Endothelial cell of umbilical vein (primary cell): Measurements from ENCODE around the gene MOB3C. TPM values are rescaled to one million over a fixed set of nuclear protein-coding genes. Genes with fewer than 3 reads are reported as not detected.

Experiments
- BruUV-seq: library from RNA; stranded (reverse); fragments of 400-500 nt; replicated peaks from 2 replicates; lab custom pipeline; 2021; lab: Mats Ljungman, UMichigan
- CTCF ChIA-PET: fragments of 300-600, 350-600 bp; sonication (Branson Sonifier 250); formaldehyde crosslinking; loops from one replicate; lab custom pipeline; 2021; ENCODE audit warnings: antibody characterized with exemption, inconsistent platforms; lab: Charles Lee
- POLR2A ChIA-PET: fragments of 300-600, 350-600 bp; sonication (Branson Sonifier 250); formaldehyde crosslinking; loops from one replicate; lab custom pipeline; 2021; ENCODE audit warnings: antibody characterized with exemption, inconsistent platforms; lab: Charles Lee
- DNase-seq: peaks from one replicate; pipeline ENCODE4 v3.0.0-alpha.2; 2011; ENCODE audit warnings: low read depth, low spot score
- FAIRE-seq: peaks from 2 replicates; lab custom pipeline; 2011; peaks lifted over from hg19 to GRCh38; lab: Jason Lieb, UNC
- H2AFZ ChIP-seq: 2 replicates; pipeline ENCODE4 v1.6.0; 2012; ENCODE audit warnings: low read depth, low read length, control low read depth, inconsistent platforms
- H3K27ac ChIP-seq: 2 replicates; pipeline ENCODE4 v1.5.1; 2011; ENCODE audit warnings: low read depth, mild to moderate bottlenecking, control low read depth, low read length, moderate library complexity; ENCODE audit not compliant: insufficient read depth
- H3K27me3 ChIP-seq, 2 experiments: 2 replicates each; pipeline versions ENCODE4 v1.6.0 to v1.6.1; 2011; ENCODE audit warnings: low read length in 2 of 2, mixed read lengths in 1 of 2; ENCODE audit not compliant: control insufficient read depth in 2 of 2, insufficient read depth in 2 of 2
- H3K36me3 ChIP-seq, 2 experiments: 2 replicates in 1 of 2; 3 replicates in 1 of 2; pipeline ENCODE4 v1.5.1; 2011; ENCODE audit warnings: low read length in 2 of 2, mild to moderate bottlenecking in 1 of 2, moderate library complexity in 1 of 2; ENCODE audit not compliant: control insufficient read depth in 2 of 2, insufficient read depth in 2 of 2; ENCODE audit errors: extremely low read depth in 1 of 2
- H3K4me1 ChIP-seq: 3 replicates; pipeline ENCODE4 v1.5.1; 2011; ENCODE audit warnings: mild to moderate bottlenecking, low read length; ENCODE audit not compliant: control insufficient read depth, insufficient read depth; ENCODE audit errors: extremely low read depth
- H3K4me2 ChIP-seq: 2 replicates; pipeline ENCODE4 v1.6.1; 2011; ENCODE audit warnings: low read length, control low read depth, mixed read lengths; ENCODE audit not compliant: insufficient read depth
- H3K4me3 ChIP-seq, 3 experiments: fragments of 200-600 bp in 1 of 3; sonication (generic), shearing (Covaris generic) in 1 of 3; replicated peaks in 1 of 3; 2 replicates each; pipeline ENCODE4 v1.5.1; 2011 to 2016; ENCODE audit warnings: control low read depth in 3 of 3, low read length in 3 of 3, mild to moderate bottlenecking in 2 of 3, inconsistent platforms in 1 of 3, low read depth in 1 of 3, moderate library complexity in 1 of 3; ENCODE audit not compliant: insufficient read depth in 1 of 3
- H3K79me2 ChIP-seq: 2 replicates; pipeline ENCODE4 v1.6.0; 2012; ENCODE audit warnings: low read length, inconsistent platforms; ENCODE audit not compliant: control insufficient read depth, insufficient read depth
- H3K9ac ChIP-seq: replicated peaks from 2 replicates; pipeline ENCODE3; 2011; ENCODE audit warnings: low read length, control low read depth; ENCODE audit not compliant: insufficient read depth; ENCODE audit errors: extremely low read depth
- H3K9me1 ChIP-seq: replicated peaks from 3 replicates; pipeline ENCODE4 v1.6.0; 2011; ENCODE audit warnings: mild to moderate bottlenecking, low read length; ENCODE audit not compliant: control insufficient read depth, insufficient read depth; ENCODE audit errors: extremely low read depth
- H3K9me3 ChIP-seq: replicated peaks from 2 replicates; pipeline ENCODE4 v1.5.1; 2012; ENCODE audit warnings: low read length, inconsistent platforms; ENCODE audit not compliant: control insufficient read depth, insufficient read depth
- H4K20me1 ChIP-seq: replicated peaks from 2 replicates; pipeline ENCODE3; 2011; ENCODE audit warnings: mild to moderate bottlenecking, low read length; ENCODE audit not compliant: control insufficient read depth, insufficient read depth; ENCODE audit errors: extremely low read depth
- JUN ChIP-seq: IDR thresholded peaks from 2 replicates; pipeline ENCODE4 v1.6.1; 2011; ENCODE audit warnings: borderline replicate concordance, low read depth; ENCODE audit not compliant: insufficient read length, insufficient read depth
- MYC ChIP-seq: IDR thresholded peaks from one replicate; pipeline ENCODE4 v1.6.1; 2011; ENCODE audit warnings: mild to moderate bottlenecking, low read depth, low read length
- dilution Hi-C: fragments of 300-500 bp; cut with MboI; formaldehyde crosslinking; loops from one replicate; pipeline ENCODE4 v1.15.0; 2019; ENCODE audit warnings: low sequenced_read_pairs; ENCODE audit not compliant: extremely low pct_ligation_motif_present
- intact Hi-C: fragments of 100-400 bp; cut with micrococcal nuclease; formaldehyde crosslinking; loops from one replicate; pipeline ENCODE4 v1.10.0; 2022
- polyA plus RNA-seq, 4 experiments: library from polyadenylated mRNA; depleted of rRNA in 3 of 4; stranded (reverse) in 3 of 4; unstranded in 1 of 4; fragments of >200 nt; gene quantifications; 2 replicates each; pipeline versions ENCODE4 v1.2.1 to v1.2.3, GENCODE V29; 2011 to 2012; ENCODE audit warnings: missing spikeins in 1 of 4
- total RNA-seq: library from RNA; stranded (reverse); gene quantifications from 2 replicates; pipeline ENCODE4 v1.2.3, GENCODE V29; 2021

MOB3C gene
- total and polyA plus RNA-seq, 2 donors (not counting 3 experiments of a cell fraction or from before 2014, with no cell fraction given), result 6.1 to 8.4 TPM

DNA sequence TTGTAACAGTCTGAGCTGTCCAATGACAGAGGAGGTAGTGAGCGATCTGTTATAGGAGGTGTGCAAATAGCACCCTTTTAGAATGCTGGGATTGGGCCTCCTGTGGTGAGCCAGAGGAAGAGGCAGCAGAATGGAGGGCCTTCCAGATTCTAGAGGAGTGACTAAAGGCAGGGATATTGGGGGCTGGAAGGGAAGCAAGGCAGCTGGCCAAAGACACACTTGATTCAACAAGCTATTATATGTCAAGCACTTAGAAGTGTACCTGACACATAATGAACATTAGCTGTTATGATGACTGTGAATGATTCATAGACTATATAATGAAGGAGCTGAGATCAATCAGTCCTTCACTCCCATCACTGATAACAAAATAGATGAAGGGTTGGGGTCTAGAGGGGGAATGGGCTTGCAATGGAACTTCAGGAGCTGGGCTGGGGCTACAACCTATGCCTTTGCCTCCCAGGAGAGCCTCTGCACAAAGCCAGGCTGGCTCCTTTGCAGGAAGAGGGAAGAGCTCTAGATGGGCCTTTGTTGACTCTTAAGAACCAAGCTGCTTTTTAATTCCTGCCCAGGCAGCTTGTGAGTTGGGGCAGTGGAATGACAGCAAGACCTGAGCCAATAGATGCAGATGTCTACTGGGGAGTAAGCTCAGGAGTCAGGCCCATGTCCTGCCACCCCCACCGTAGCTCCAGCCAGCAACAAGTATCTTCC is 10.2 kb downstream of the MOB3C start:
- CTCF ChIA-PET, result interaction anchor here (1.1 to 1.2 kb wide), 2 partner anchors 8 to 10 kb away, joined by 4 read pairs; partner anchors contain the start of gene MOB3C
- Histone ChIP-seq H3K4me2 (no peak overlapping the region), H3K4me1 (peaks cover 13% of the 10 kb centered on the region), H3K9me1 (no peaks in the 10 kb centered on the region), H3K27ac (no peak overlapping the region), H3K79me2 (no peaks in the 10 kb centered on the region), H3K9ac (no peak overlapping the region), H4K20me1 (no peaks in the 10 kb centered on the region), H2AFZ (no peak overlapping the region), H3K4me3 (no peak overlapping the region), H3K9me3 (no peaks in the 10 kb centered on the region), H3K36me3 (peaks cover 0 to 11% of the 10 kb centered on the region in 2 experiments), H3K27me3 (no peaks in the 10 kb centered on the region)
- no peak for DNase-seq
- dilution Hi-C loops, result no loop called here
- no peak for FAIRE-seq
- POLR2A ChIA-PET, result interaction anchor here (1.4 kb wide), 1 partner anchor 10 kb away, joined by 4 read pairs; the partner anchor contains the start of gene MOB3C
- no peak for TF ChIP-seq JUN
- BruUV-seq, result no TSS peak
- intact Hi-C loops, result no loop called here

DNA sequence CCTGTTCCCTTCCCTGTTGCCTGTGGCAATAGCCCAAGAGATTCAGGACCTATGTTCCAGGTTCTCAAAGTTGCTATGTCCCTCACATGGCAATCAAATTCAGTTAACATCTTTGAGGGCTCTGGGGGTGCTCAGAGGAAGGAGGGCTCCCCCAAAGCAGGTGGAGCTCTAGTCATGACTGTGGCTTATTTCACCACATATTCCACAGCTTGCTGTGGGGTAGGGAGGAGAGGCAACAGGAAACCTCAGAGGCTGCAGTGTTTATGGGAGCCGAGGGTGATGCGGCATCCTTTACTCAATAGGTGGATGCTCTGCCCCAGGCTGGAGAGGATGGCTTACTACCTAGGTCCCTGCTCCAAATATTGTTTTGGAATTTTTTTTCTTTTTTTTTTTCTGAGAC is 11.4 kb downstream of the MOB3C start:
- Histone ChIP-seq H3K27me3 (no peaks in the 10 kb centered on the region), H4K20me1 (no peaks in the 10 kb centered on the region), H3K4me2 (no peak overlapping the region), H3K9me1 (no peaks in the 10 kb centered on the region), H2AFZ (no peak overlapping the region), H3K9me3 (no peaks in the 10 kb centered on the region), H3K27ac (no peak overlapping the region), H3K4me3 (no peak overlapping the region), H3K79me2 (no peaks in the 10 kb centered on the region), H3K4me1 (peaks cover 13% of the 10 kb centered on the region), H3K36me3 (peaks cover 0 to 11% of the 10 kb centered on the region in 2 experiments), H3K9ac (no peak overlapping the region)
- dilution Hi-C loops, result no loop called here
- no TSS peak for BruUV-seq
- no peak for TF ChIP-seq MYC
- intact Hi-C loops, result no loop called here
- no peak for DNase-seq
- FAIRE-seq, result no peak
- ChIA-PET CTCF (interaction anchor here (1.1 to 2.9 kb wide), 2 partner anchors 9 to 21 kb away, joined by 4 to 9 read pairs; no protein-coding TSS in a partner anchor), POLR2A (interaction anchor here (1.8 kb wide), 1 partner anchor 11 kb away, joined by 8 read pairs; the partner anchor contains the start of gene MOB3C)
